Hindlimb muscle (tissue), 1 donor: ENCODE results near the gene RCOR1. TPM values are rescaled to one million over a fixed set of nuclear protein-coding genes. Genes with fewer than 3 reads are reported as not detected.

Source experiments
- DNase-seq: peaks from one replicate; pipeline ENCODE4 v3.0.0-alpha.2; 2013
- polyA plus RNA-seq: library from polyadenylated mRNA; unstranded; fragments of 120-200 nt; gene quantifications from one replicate; pipeline ENCODE4 v1.2.1, GENCODE V29; 2013; ENCODE audit not compliant: insufficient read length

Gene RCOR1
- polyA plus RNA-seq, 1 donor: 32.1 TPM

DNA sequence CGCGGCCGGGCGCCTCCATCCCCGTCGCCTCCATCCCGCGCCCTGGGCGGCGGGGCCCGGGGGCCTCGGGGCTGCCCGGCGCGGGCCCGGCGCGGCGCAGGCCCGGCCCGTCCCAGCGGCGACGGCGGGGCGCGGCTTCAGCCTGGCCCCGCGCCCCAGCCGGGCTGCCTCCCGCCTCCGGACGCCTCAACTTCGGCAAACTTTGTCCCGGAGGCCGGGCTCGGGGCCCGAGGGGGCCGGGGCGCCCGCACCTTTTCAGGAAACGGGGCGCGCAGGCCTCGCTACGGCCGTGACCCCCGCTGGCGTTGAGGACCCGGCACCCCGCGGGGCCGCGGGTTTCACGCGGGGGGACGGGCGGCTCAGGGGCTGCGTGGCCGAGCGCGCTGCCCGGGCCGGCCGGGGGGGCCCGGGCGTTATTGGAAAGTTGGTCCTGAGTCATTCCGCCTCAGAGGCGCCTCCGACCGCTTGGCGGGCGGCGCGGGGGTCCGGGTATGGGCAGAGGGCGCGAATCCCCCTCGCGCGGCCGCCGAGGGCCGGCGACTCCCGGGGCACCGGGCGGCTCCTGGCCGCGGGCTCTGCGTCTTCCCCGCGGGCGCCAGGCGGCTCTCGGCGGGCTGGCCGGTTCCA lies 185.4 kb downstream of the RCOR1 start:
- no peak for DNase-seq

DNA sequence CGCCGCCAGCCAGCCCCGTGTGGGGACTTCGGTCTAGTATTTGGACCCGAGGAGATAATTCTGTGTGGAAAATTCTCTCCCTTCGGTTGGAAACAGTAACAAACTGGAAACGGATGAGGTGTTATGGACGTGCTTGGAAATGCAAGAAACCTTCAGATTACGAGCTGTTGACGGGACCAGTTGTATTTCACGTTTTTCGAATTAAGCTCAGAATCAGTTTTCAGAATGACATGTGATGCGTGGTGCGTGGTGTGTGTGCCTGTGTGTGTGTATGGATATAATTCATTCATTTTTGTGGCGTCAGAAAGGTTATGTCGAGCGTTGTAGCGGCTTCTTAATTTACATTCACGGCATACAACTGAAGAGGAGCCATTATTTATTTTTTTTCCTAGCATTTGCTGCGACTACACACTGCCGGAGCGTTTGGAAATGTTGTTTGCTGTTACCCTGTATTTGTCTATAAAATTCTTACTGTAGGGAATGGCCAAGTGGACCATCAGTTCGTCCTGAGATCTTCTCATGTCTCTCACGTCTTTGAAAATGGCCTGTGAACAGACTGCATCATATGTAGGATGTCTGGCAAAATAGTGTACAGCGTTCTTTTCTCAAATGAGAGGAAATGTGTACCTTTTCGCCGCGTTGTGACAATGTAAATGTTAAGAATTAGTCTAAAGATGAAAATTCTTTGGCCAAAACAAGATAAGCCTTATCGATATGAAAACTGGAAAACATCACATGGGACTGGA lies 186.1 kb downstream of the RCOR1 start:
- no peak for DNase-seq

DNA sequence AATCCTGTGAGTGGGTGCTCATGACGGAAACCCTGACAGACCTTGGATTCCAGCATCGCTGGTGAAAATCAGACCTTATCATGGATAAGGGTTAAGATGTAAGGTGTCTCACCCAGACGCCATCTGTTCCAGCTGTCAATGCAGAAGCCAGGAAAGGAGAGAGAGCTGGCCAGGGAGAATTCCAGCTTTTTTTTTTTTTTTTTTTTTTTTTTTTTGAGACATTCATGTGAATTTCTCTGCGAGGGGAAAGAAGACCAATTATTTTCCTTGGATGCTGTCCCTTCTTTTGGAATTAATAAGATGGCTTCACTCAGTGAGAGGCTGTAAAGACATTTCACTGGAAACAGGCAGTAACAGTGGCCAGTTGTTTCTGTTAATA lies 186.6 kb downstream of the RCOR1 start:
- DNase-seq: no peak

DNA sequence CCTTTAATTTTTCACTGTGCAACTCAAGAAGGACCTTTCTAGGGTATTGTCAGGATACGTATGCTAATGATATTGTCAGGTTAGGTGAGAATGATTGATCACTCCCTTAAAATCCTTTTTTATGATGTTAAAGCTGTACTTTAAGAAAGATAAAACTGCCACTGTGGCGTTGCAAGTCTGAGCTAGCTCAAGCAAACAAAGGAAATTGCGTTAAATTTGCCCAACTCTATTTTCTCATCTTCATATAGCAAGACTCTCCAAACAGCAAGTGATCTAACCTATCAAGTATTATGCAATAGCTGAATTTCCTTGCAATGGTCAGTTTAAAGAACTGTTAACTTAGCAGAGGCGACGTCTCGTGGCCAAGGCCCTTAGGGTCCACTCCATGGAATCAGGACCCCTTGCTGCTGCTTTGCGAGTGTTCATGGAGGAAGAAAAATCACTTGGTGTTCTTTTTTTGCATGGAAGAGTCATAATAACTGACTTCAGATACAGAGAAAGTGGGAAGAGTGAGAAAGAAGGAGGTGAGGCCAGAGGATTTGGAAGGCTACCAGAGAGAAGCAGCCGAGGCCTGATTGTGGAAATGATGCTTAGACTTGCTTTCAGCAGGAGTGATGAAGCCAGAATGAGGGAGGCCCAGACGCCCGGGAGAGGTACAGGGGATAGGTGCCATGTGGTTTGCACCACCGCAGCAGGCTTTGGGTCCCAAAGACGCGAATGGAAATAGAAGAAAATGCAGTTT lies 187.3 kb downstream of the RCOR1 start:
- no peak for DNase-seq

Other genes with a start within 250 kb of the RCOR1 start
- 26.4 TPM for gene CINP, start 229.8 kb upstream of the RCOR1 start, polyA plus RNA-seq
- 15.7 TPM for gene TECPR2, start 229.7 kb upstream of the RCOR1 start, polyA plus RNA-seq
- gene ANKRD9, start 82.9 kb upstream of the RCOR1 start, polyA plus RNA-seq: 21.9 TPM
- gene TRAF3, start 184.8 kb downstream of the RCOR1 start, polyA plus RNA-seq: 13.1 TPM